ENCODE data around the gene NLRP13. TPM values are rescaled to one million over a fixed set of nuclear protein-coding genes. Genes with fewer than 3 reads are reported as not detected.
"Not testable (repeated sequence)": the region's sequence is repeated elsewhere in the genome, so short reads cannot be mapped to it uniquely, and the experiment has no call there.

The NLRP13 gene
- total and polyA plus RNA-seq, 12 donors = not detected

- no peak for DNase-seq
- no peak overlapping the region for H3K4me3 ChIP-seq
- TF ChIP-seq, protein P1, sequence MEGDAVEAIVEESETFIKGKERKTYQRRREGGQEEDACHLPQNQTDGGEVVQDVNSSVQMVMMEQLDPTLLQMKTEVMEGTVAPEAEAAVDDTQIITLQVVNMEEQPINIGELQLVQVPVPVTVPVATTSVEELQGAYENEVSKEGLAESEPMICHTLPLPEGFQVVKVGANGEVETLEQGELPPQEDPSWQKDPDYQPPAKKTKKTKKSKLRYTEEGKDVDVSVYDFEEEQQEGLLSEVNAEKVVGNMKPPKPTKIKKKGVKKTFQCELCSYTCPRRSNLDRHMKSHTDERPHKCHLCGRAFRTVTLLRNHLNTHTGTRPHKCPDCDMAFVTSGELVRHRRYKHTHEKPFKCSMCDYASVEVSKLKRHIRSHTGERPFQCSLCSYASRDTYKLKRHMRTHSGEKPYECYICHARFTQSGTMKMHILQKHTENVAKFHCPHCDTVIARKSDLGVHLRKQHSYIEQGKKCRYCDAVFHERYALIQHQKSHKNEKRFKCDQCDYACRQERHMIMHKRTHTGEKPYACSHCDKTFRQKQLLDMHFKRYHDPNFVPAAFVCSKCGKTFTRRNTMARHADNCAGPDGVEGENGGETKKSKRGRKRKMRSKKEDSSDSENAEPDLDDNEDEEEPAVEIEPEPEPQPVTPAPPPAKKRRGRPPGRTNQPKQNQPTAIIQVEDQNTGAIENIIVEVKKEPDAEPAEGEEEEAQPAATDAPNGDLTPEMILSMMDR (IDR thresholded peaks at IDR 0.05) = no peak
- TF ChIP-seq POLR2A (IDR thresholded peaks at IDR 0.05) = no peak
- intact Hi-C loops (cut with DNase I) = no loop called here
- WGBS, 4 donors = 82 to 87% (median 85%) methylated on average over 11 of the region's 11 CpGs
- no peak overlapping the region for H3K27ac ChIP-seq
- no peaks in the 10 kb centered on the region for H3K4me1 ChIP-seq (replicated peaks in 1 of 2)
- no peaks in the 10 kb centered on the region for H3K36me3 ChIP-seq (replicated peaks in 1 of 2)
- no peaks in the 10 kb centered on the region for H3K27me3 ChIP-seq
- H3K9me3 ChIP-seq (replicated peaks in 1 of 3) = no peaks in the 10 kb centered on the region
These were observed 8.2 kb upstream of the NLRP13 start for GRCh38 chr19:55940306-55940705.

GRCh38 chr19:55939206-55939605 lies 7.1 kb upstream of the NLRP13 start:
- WGBS, 4 donors = 59 to 71% (median 62%) methylated on average over 7 of the region's 7 CpGs
- no peaks in the 10 kb centered on the region for H3K36me3 ChIP-seq (replicated peaks in 1 of 2)
- TF ChIP-seq, protein P1 (IDR thresholded peaks at IDR 0.05) = no peak
- no peak for TF ChIP-seq POLR2A (IDR thresholded peaks at IDR 0.05)
- H3K27ac ChIP-seq = no peak overlapping the region
- H3K9me3 ChIP-seq (replicated peaks in 1 of 3) = no peaks in the 10 kb centered on the region
- H3K4me1 ChIP-seq (replicated peaks in 1 of 2) = no peaks in the 10 kb centered on the region
- intact Hi-C loops (cut with DNase I) = no loop called here
- H3K4me3 ChIP-seq = no peak overlapping the region
- no peak for DNase-seq
- H3K27me3 ChIP-seq = no peaks in the 10 kb centered on the region

DNA sequence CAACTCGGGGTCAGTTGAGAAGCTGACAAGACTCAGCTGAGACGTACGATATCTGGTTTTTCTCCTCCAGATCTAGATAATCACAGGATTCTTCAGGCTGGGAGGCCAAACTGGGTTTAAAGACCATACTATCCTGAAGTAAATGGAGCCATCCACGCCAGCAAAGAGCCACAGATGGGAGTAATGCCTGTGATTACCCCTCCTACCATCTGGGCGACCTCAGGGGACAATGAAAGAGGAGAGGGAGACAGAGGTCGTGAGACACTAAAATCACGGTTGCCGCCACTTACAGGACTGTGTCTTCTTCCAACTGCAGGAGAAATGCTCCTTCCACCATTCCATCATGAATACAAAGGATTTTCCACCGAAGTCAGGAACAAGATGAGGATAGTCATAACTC lies 3.1 kb upstream of the NLRP13 start:
- Histone ChIP-seq H3K9me3 (replicated peaks in 1 of 3) (no peaks in the 10 kb centered on the region), H3K27me3 (no peaks in the 10 kb centered on the region), H3K27ac (no peak overlapping the region), H3K4me3 (no peak overlapping the region), H3K4me1 (replicated peaks in 1 of 2) (no peaks in the 10 kb centered on the region), H3K36me3 (replicated peaks in 1 of 2) (no peaks in the 10 kb centered on the region)
- TF ChIP-seq POLR2A (IDR thresholded peaks at IDR 0.05) = no peak
- TF ChIP-seq, protein P1 (IDR thresholded peaks at IDR 0.05) = no peak
- 67 to 78% (median 70%) methylated on average over 9 of the region's 9 CpGs for WGBS, 4 donors
- intact Hi-C loops (cut with DNase I) = no loop called here
- no peak for DNase-seq

DNA sequence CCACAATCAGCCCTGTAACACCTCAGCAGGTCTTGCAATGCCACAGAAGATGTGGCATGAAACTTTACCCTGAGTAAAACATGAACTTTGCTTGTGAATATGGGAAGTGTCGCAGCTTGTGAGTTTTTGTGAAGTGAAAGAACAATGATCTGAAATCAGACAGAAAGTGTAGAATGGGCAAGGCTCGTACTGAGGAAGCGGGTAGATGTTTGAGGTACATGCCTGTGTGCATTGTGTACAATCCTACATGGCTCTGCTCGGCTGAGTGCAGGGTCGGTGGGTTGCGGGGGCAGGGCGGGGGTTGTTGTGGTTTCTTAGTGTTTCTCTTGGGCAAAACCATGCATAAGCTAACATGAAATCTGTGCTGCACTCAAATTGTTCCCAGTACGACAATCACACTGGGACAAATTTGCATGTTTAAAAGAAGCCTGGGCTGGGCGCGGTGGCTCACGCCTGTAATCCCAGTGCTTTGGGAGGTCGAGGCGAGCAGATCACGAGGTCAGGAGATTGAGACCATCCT lies 1.1 kb downstream of the NLRP13 start:
- H3K27ac ChIP-seq = no peak overlapping the region
- no peak overlapping the region for H3K4me3 ChIP-seq
- TF ChIP-seq, protein P1 (IDR thresholded peaks at IDR 0.05) = no peak
- no peak for TF ChIP-seq POLR2A (IDR thresholded peaks at IDR 0.05)
- intact Hi-C loops (cut with DNase I) = no loop called here
- DNase-seq = no peak
- no peaks in the 10 kb centered on the region for H3K27me3 ChIP-seq
- no peaks in the 10 kb centered on the region for H3K9me3 ChIP-seq (replicated peaks in 1 of 3)
- H3K4me1 ChIP-seq (replicated peaks in 1 of 2) = no peaks in the 10 kb centered on the region
- 69 to 75% (median 73%) methylated on average over 14 of the region's 14 CpGs for WGBS, 4 donors
- H3K36me3 ChIP-seq (replicated peaks in 1 of 2) = no peaks in the 10 kb centered on the region

- H3K27ac ChIP-seq; H3K27me3 ChIP-seq; H3K36me3 ChIP-seq (replicated peaks in 1 of 2); intact Hi-C loops (cut with DNase I); DNase-seq; H3K4me3 ChIP-seq; H3K4me1 ChIP-seq (replicated peaks in 1 of 2); H3K9me3 ChIP-seq (replicated peaks in 1 of 3): not testable (repeated sequence)
- WGBS, 4 donors = 76 to 85% (median 83%) methylated on average over 5 of the region's 5 CpGs
These were observed 2.9 kb downstream of the NLRP13 start for GRCh38 chr19:55929258-55929657.

Measured in adrenal gland (tissue), 12 donors.